Measurements from ENCODE around the gene CCNL2. TPM values are rescaled to one million over a fixed set of nuclear protein-coding genes. Genes with fewer than 3 reads are reported as not detected.

The CCNL2 gene
- total and polyA plus RNA-seq, 2 of the 13 experiments (the other 11 are each of a cell fraction or from before 2014, with no cell fraction given) = 105 to 340 TPM

DNA sequence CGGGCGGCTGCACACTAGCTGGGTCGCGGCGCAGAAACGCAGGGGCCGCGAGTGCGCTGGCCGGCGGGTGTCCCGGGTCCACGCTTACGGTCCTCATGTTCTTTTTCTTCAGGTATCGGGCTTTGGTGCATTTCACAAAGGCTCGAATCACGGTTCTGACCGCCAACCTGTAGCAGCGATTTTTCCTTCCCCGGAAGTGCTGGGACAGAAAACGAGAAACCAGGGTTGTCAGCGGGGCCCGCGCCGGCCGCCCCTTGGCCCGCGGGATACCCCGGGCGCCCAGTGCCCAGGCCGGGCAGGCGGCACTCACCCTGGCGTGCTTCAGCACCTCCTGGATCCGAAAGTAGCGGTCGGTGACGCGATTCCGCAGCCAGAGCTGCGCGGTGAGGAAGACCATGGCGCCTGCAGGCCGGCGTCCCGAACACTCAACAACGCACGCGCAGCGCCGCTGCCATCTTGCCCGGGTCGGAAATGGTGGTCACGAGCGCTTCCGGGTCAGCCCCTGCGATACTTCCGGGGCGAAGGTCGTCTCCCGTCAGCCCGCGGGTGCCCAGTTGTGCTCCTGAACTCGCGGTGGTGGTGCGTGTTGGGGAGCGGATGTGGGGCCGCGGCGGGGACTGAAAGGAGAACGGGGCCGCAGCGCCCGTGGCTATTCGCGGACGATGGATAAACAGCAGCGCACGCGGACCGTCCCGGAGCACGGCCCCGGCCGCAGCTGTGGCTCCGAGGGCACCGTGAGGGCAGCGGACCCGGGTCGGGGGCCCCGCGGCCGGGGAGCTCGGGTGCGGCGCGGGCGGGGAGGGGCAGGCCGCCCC, 7.9 kb upstream of the CCNL2 start, which contains the start of gene MRPL20 (continued):
- TF ChIP-seq CREB3 (CRISPR knock-in tag; IDR thresholded peaks at IDR 0.05) (no peak), ZNF264 (CRISPR knock-in tag; IDR thresholded peaks at IDR 0.05) (no peak), HNRNPUL1 (IDR thresholded peaks at IDR 0.05; ENCODE audit: low read depth, low read length) (peak; percentile 21; the same call in 1 of the 2 replicates), CEBPG (CRISPR knock-in tag; IDR thresholded peaks at IDR 0.05) (peak; percentile 39; the same call in 1 of the 2 replicates), ZNF160 (CRISPR knock-in tag; IDR thresholded peaks at IDR 0.05) (peak; percentile 82), ELF1 (CRISPR knock-in tag; IDR thresholded peaks at IDR 0.05) (peak; percentile 95), ZNF143 (CRISPR knock-in tag; IDR thresholded peaks at IDR 0.05) (peak; percentile 96), PHB2 (IDR thresholded peaks at IDR 0.05; ENCODE audit: partially characterized antibody) (no peak), ETV6 (CRISPR knock-in tag; conservative IDR thresholded peaks at IDR 0.05) (peak; percentile 82), ZMYM2 (CRISPR knock-in tag; IDR thresholded peaks at IDR 0.05) (peak; percentile 31; the same call in 1 of the 2 replicates), HINFP (CRISPR knock-in tag; IDR thresholded peaks at IDR 0.05; ENCODE audit: low read depth) (peak; percentile 70), THYN1 (CRISPR knock-in tag; IDR thresholded peaks at IDR 0.05; ENCODE audit: borderline replicate concordance, low read depth) (no peak), XRCC5 (optimal IDR thresholded peaks at IDR 0.05; ENCODE audit: low read length) (peak; percentile 55), RFX1 (IDR thresholded peaks at IDR 0.05) (no peak), ZNF589 (CRISPR knock-in tag; conservative IDR thresholded peaks at IDR 0.05) (peak; percentile 65; the same call in 1 of the 2 replicates), MAFG (CRISPR knock-in tag; IDR thresholded peaks at IDR 0.05) (no peak), FUBP1 (CRISPR knock-in tag; IDR thresholded peaks at IDR 0.05; ENCODE audit: borderline replicate concordance) (peak; percentile 22; the same call in 1 of the 2 replicates), NR2F1 (CRISPR knock-in tag; IDR thresholded peaks at IDR 0.05) (peak; percentile 16 to 65; a peak in 2 of 4 replicates)
- TF ChIP-seq, protein P1, sequence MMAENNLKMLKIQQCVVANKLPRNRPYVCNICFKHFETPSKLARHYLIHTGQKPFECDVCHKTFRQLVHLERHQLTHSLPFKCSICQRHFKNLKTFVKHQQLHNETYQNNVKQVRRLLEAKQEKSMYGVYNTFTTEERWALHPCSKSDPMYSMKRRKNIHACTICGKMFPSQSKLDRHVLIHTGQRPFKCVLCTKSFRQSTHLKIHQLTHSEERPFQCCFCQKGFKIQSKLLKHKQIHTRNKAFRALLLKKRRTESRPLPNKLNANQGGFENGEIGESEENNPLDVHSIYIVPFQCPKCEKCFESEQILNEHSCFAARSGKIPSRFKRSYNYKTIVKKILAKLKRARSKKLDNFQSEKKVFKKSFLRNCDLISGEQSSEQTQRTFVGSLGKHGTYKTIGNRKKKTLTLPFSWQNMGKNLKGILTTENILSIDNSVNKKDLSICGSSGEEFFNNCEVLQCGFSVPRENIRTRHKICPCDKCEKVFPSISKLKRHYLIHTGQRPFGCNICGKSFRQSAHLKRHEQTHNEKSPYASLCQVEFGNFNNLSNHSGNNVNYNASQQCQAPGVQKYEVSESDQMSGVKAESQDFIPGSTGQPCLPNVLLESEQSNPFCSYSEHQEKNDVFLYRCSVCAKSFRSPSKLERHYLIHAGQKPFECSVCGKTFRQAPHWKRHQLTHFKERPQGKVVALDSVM (CRISPR knock-in tag; IDR thresholded peaks at IDR 0.05) = no peak
- TF ChIP-seq, protein P2, sequence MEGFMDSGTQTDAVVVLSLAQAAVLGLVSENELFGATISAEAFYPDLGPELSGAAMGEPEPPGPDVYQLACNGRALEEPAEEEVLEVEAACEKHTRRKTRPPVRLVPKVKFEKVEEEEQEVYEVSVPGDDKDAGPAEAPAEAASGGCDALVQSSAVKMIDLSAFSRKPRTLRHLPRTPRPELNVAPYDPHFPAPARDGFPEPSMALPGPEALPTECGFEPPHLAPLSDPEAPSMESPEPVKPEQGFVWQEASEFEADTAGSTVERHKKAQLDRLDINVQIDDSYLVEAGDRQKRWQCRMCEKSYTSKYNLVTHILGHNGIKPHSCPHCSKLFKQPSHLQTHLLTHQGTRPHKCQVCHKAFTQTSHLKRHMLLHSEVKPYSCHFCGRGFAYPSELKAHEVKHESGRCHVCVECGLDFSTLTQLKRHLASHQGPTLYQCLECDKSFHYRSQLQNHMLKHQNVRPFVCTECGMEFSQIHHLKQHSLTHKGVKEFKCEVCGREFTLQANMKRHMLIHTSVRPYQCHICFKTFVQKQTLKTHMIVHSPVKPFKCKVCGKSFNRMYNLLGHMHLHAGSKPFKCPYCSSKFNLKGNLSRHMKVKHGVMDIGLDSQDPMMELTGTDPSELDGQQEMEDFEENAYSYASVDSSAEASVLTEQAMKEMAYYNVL (CRISPR knock-in tag; IDR thresholded peaks at IDR 0.05; ENCODE audit: borderline replicate concordance) = peak; percentile 71; the same call in 1 of the 2 replicates
- TF ChIP-seq, protein P3, sequence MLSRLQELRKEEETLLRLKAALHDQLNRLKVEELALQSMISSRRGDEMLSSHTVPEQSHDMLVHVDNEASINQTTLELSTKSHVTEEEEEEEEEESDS (CRISPR knock-in tag; IDR thresholded peaks at IDR 0.05; ENCODE audit: borderline replicate concordance) = no peak
